Measurements from ENCODE around the gene LY6G6F.
"Not testable (repeated sequence)": the region's sequence is repeated elsewhere in the genome, so short reads cannot be mapped to it uniquely, and the experiment has no call there.

Gene LY6G6F

DNA sequence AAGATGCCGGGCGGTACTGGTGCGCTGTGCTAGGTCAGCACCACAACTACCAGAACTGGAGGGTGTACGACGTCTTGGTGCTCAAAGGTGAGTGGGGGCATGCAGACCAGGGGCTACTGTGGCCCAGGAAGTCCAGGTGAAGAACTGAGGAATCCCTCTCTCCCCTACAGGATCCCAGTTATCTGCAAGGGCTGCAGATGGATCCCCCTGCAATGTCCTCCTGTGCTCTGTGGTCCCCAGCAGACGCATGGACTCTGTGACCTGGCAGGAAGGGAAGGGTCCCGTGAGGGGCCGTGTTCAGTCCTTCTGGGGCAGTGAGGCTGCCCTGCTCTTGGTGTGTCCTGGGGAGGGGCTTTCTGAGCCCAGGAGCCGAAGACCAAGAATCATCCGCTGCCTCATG lies 1.0 kb downstream of the LY6G6F start:
- H3F3A ChIP-seq (ENCODE audit: insufficient read depth, low read length): no peaks in the 10 kb centered on the region
- no peak overlapping the region for H2AFZ ChIP-seq (ENCODE audit: low read length)
- no peak overlapping the region for H3K27ac ChIP-seq (ENCODE audit: low read depth, low read length, poor library complexity, severe bottlenecking)
- peaks cover 6% of the 10 kb centered on the region for H3K4me1 ChIP-seq (ENCODE audit: insufficient read depth, low read length, severe bottlenecking)
- no peak overlapping the region for H3K4me3 ChIP-seq (ENCODE audit: low read depth, low read length, poor library complexity, severe bottlenecking)
- H4K20me1 ChIP-seq (ENCODE audit: insufficient read depth, low read length): no peaks in the 10 kb centered on the region
- H3K9me2 ChIP-seq (ENCODE audit: low read depth, low read length): no peaks in the 10 kb centered on the region
- no peaks in the 10 kb centered on the region for H3K9me3 ChIP-seq (ENCODE audit: low read length)
- H3K9ac ChIP-seq (ENCODE audit: low read length): no peak overlapping the region
- 0 out of 2 replicates have a peak, but pooled peaks cover 9% of the 10 kb centered on the region for H3K27me3 ChIP-seq (ENCODE audit: insufficient read depth, low read length)
- no peak overlapping the region for H3K4me2 ChIP-seq (ENCODE audit: low read length)
- H3K79me2 ChIP-seq (ENCODE audit: insufficient read depth, low read length): no peaks in the 10 kb centered on the region
- no peak for TF ChIP-seq EZH2 (IDR thresholded peaks at IDR 0.05; ENCODE audit: borderline replicate concordance, low read length)
- TF ChIP-seq, protein P1, sequence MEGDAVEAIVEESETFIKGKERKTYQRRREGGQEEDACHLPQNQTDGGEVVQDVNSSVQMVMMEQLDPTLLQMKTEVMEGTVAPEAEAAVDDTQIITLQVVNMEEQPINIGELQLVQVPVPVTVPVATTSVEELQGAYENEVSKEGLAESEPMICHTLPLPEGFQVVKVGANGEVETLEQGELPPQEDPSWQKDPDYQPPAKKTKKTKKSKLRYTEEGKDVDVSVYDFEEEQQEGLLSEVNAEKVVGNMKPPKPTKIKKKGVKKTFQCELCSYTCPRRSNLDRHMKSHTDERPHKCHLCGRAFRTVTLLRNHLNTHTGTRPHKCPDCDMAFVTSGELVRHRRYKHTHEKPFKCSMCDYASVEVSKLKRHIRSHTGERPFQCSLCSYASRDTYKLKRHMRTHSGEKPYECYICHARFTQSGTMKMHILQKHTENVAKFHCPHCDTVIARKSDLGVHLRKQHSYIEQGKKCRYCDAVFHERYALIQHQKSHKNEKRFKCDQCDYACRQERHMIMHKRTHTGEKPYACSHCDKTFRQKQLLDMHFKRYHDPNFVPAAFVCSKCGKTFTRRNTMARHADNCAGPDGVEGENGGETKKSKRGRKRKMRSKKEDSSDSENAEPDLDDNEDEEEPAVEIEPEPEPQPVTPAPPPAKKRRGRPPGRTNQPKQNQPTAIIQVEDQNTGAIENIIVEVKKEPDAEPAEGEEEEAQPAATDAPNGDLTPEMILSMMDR (IDR thresholded peaks at IDR 0.05; ENCODE audit: low read length): no peak
- H3K36me3 ChIP-seq (ENCODE audit: insufficient read depth, low read length): no peaks in the 10 kb centered on the region

DNA sequence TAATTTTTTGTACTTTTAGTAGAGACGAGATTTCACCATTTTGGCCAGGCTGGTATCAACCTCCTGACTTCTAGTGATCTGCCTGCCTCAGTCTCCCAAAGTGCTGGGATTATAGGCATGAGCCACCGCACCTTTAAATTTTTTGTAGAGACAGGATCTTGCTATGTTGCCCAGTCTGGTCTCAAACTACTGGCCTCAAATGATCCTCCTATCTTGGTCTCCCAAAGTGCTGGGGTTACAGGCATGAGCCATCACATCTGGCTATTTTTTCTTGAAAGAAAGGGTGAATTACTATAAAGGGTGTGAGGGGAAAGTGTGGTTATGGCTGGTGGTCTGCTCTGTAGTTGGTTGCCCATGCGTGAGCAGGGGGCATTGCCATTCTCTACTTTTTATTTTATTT lies 1.6 kb downstream of the LY6G6F start:
- H3K36me3 ChIP-seq (ENCODE audit: insufficient read depth, low read length): no peaks in the 10 kb centered on the region
- TF ChIP-seq, protein P1 (IDR thresholded peaks at IDR 0.05; ENCODE audit: low read length): no peak
- no peak for TF ChIP-seq EZH2 (IDR thresholded peaks at IDR 0.05; ENCODE audit: borderline replicate concordance, low read length)
- no peak overlapping the region for H3K4me3 ChIP-seq (ENCODE audit: low read depth, low read length, poor library complexity, severe bottlenecking)
- H3K4me1 ChIP-seq (ENCODE audit: insufficient read depth, low read length, severe bottlenecking): peaks cover 6% of the 10 kb centered on the region
- no peaks in the 10 kb centered on the region for H3K9me3 ChIP-seq (ENCODE audit: low read length)
- H3K4me2 ChIP-seq (ENCODE audit: low read length): no peak overlapping the region
- 0 out of 2 replicates have a peak, but pooled peaks cover 10% of the 10 kb centered on the region for H3K27me3 ChIP-seq (ENCODE audit: insufficient read depth, low read length)
- no peaks in the 10 kb centered on the region for H4K20me1 ChIP-seq (ENCODE audit: insufficient read depth, low read length)
- H3K9me2 ChIP-seq (ENCODE audit: low read depth, low read length): no peaks in the 10 kb centered on the region
- no peaks in the 10 kb centered on the region for H3K79me2 ChIP-seq (ENCODE audit: insufficient read depth, low read length)
- no peak overlapping the region for H3K9ac ChIP-seq (ENCODE audit: low read length)
- H2AFZ ChIP-seq (ENCODE audit: low read length): no peak overlapping the region
- no peak overlapping the region for H3K27ac ChIP-seq (ENCODE audit: low read depth, low read length, poor library complexity, severe bottlenecking)
- no peaks in the 10 kb centered on the region for H3F3A ChIP-seq (ENCODE audit: insufficient read depth, low read length)

DNA sequence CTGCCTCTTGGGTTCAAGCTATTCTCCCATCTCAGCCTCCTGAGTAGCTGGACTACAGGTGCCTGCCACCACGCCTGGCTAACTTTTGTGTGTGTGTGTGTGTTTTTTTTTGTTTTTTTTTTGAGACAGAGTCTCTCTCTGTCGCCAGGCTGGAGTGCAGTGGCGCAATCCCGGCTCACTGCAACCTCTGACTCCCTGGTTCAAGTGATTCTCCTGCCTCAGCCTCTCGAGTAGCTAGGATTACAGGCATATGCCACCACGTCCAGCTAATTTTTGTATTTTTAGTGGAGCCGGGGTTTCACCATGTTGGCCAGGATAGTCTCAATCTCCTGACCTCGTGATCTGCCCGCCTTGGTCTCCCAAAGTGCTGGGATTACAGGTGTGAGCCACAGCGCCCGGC lies 2.5 kb downstream of the LY6G6F start:
- H3K4me2 ChIP-seq (ENCODE audit: low read length); H3F3A ChIP-seq (ENCODE audit: insufficient read depth, low read length); H3K9me3 ChIP-seq (ENCODE audit: low read length); H4K20me1 ChIP-seq (ENCODE audit: insufficient read depth, low read length); H3K4me3 ChIP-seq (ENCODE audit: low read depth, low read length, poor library complexity, severe bottlenecking); H3K9ac ChIP-seq (ENCODE audit: low read length); H3K4me1 ChIP-seq (ENCODE audit: insufficient read depth, low read length, severe bottlenecking); H2AFZ ChIP-seq (ENCODE audit: low read length); H3K27ac ChIP-seq (ENCODE audit: low read depth, low read length, poor library complexity, severe bottlenecking); H3K36me3 ChIP-seq (ENCODE audit: insufficient read depth, low read length); H3K79me2 ChIP-seq (ENCODE audit: insufficient read depth, low read length); H3K27me3 ChIP-seq (ENCODE audit: insufficient read depth, low read length); H3K9me2 ChIP-seq (ENCODE audit: low read depth, low read length): not testable (repeated sequence)

DNA sequence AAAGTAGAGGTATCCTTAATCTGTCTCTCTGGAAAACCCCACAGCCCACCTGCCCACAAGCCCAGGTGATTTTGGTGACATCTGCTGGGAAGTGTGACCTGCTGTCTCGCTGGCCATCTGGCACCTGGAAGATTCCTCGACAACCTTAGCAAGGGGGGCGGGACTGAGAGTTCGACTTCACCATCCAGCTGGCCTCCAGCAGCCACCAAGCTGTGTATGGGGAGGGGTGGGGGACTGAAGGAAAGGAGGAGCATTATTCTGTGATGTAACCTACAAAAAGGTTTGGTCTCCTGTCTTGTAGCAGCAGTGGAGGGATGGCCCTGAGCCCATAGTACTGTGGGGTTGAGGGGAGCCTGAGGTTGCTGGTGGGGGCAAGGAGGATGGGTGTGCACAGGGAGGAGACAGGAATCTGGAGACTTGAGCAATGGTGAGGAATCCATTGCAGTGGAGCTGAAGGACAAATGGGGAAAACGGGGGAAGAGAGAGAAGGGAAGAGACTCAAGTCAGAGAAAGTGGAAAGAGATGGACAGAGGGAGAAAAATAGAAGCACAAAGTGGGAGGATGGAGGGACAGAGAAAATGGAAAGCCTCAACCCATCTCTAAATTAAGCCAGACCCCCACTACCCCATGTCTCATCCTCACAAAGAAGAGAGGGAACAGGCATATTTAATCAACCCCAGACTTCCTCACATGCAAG lies 4.0 kb downstream of the LY6G6F start:
- Histone ChIP-seq H3K9ac (ENCODE audit: low read length) (no peak overlapping the region), H2AFZ (ENCODE audit: low read length) (no peak overlapping the region)
- TF ChIP-seq, protein P1 (IDR thresholded peaks at IDR 0.05; ENCODE audit: low read length): no peak
- no peak for TF ChIP-seq EZH2 (IDR thresholded peaks at IDR 0.05; ENCODE audit: borderline replicate concordance, low read length)

More for the DNA sequence above, 4.0 kb downstream of the LY6G6F start:
- Histone ChIP-seq H3K36me3 (ENCODE audit: insufficient read depth, low read length) (no peaks in the 10 kb centered on the region), H3K9me3 (ENCODE audit: low read length) (no peaks in the 10 kb centered on the region), H3K79me2 (ENCODE audit: insufficient read depth, low read length) (no peaks in the 10 kb centered on the region), H3K4me1 (ENCODE audit: insufficient read depth, low read length, severe bottlenecking) (no peaks in the 10 kb centered on the region), H3K4me2 (ENCODE audit: low read length) (no peak overlapping the region), H3K27ac (ENCODE audit: low read depth, low read length, poor library complexity, severe bottlenecking) (no peak overlapping the region), H3K9me2 (ENCODE audit: low read depth, low read length) (no peaks in the 10 kb centered on the region), H4K20me1 (ENCODE audit: insufficient read depth, low read length) (no peaks in the 10 kb centered on the region), H3K4me3 (ENCODE audit: low read depth, low read length, poor library complexity, severe bottlenecking) (no peak overlapping the region), H3F3A (ENCODE audit: insufficient read depth, low read length) (no peaks in the 10 kb centered on the region), H3K27me3 (ENCODE audit: insufficient read depth, low read length) (peaks cover 10% of the 10 kb centered on the region; the same call in 1 of the 2 replicates)

Measured in OCI-LY1 (cell line).